H1 (cell line): Measurements from ENCODE around the gene CDC42EP1. TPM values are rescaled to one million over a fixed set of nuclear protein-coding genes. Genes with fewer than 3 reads are reported as not detected.

ENCODE experiments used
- CTCF ChIA-PET: fragments of 300-600 bp; sonication (Branson Sonifier 250); formaldehyde crosslinking; loops from one replicate; lab custom pipeline; 2021; ENCODE audit not compliant: partially characterized antibody; lab: Charles Lee
- POLR2A ChIA-PET: fragments of 300-600 bp; sonication (Branson Sonifier 250); formaldehyde crosslinking; loops from one replicate; lab custom pipeline; 2021; ENCODE audit warnings: inconsistent platforms; ENCODE audit not compliant: partially characterized antibody; lab: Charles Lee
- DNase-seq, 2 experiments: peaks; one replicate each; pipeline versions ENCODE4 v3.0.0 to v3.0.0-alpha.2; 2010 to 2022; ENCODE audit warnings: low spot score in 2 of 2, low read depth in 1 of 2, mixed read lengths in 1 of 2
- FAIRE-seq: peaks from 2 replicates; lab custom pipeline; 2011; peaks lifted over from hg19 to GRCh38; lab: Jason Lieb, UNC
- H2AFZ ChIP-seq: 2 replicates; pipeline ENCODE4 v1.8.1; 2012; ENCODE audit warnings: low read length, inconsistent platforms
- H2AK5ac ChIP-seq: 2 replicates; pipeline ENCODE4 v1.6.1; 2013; ENCODE audit warnings: low read depth, low read length
- H2BK120ac ChIP-seq: replicated peaks from 2 replicates; pipeline ENCODE3; 2013; ENCODE audit warnings: low read depth, low read length, inconsistent platforms
- H2BK12ac ChIP-seq: 2 replicates; pipeline ENCODE4 v1.6.1; 2013; ENCODE audit warnings: low read depth, low read length
- H2BK15ac ChIP-seq: 2 replicates; pipeline ENCODE4 v1.6.1; 2013; ENCODE audit warnings: low read length
- H2BK20ac ChIP-seq: 2 replicates; pipeline ENCODE4 v1.6.1; 2013; ENCODE audit warnings: low read length
- H2BK5ac ChIP-seq: 2 replicates; pipeline ENCODE4 v1.6.1; 2013; ENCODE audit warnings: low read depth, low read length
- H3K14ac ChIP-seq: 2 replicates; pipeline ENCODE4 v1.6.1; 2013; ENCODE audit warnings: inconsistent platforms; ENCODE audit not compliant: insufficient read length
- H3K18ac ChIP-seq: 2 replicates; pipeline ENCODE4 v1.6.1; 2013; ENCODE audit warnings: low read length; ENCODE audit errors: extremely low read depth
- H3K23ac ChIP-seq: 2 replicates; pipeline ENCODE4 v1.6.1; 2013; ENCODE audit warnings: inconsistent platforms; ENCODE audit not compliant: insufficient read length
- H3K23me2 ChIP-seq: 2 replicates; pipeline ENCODE4 v1.6.1; 2013; ENCODE audit warnings: low read depth, low read length
- H3K27ac ChIP-seq: 2 replicates; pipeline ENCODE4 v1.6.1; 2011; ENCODE audit warnings: low read depth, low read length, inconsistent platforms
- H3K27me3 ChIP-seq, 4 experiments: replicated peaks in 1 of 4; 1 replicate in 1 of 4; 2 replicates in 3 of 4; pipeline versions ENCODE4 v1.6.1 to v1.8.1; 2011 to 2013; ENCODE audit warnings: low read length in 3 of 4, mild to moderate bottlenecking in 3 of 4, inconsistent platforms in 2 of 4, mixed read lengths in 2 of 4, moderate library complexity in 1 of 4; ENCODE audit not compliant: control insufficient read depth in 3 of 4, insufficient read depth in 3 of 4; ENCODE audit errors: extremely low read depth in 1 of 4
- H3K36me3 ChIP-seq, 4 experiments: 2 replicates each; pipeline versions ENCODE4 v1.6.1 to v1.8.1; 2011 to 2013; ENCODE audit warnings: mild to moderate bottlenecking in 4 of 4, low read length in 3 of 4, moderate library complexity in 2 of 4, control low read depth in 1 of 4, inconsistent platforms in 1 of 4; ENCODE audit not compliant: insufficient read depth in 4 of 4, control insufficient read depth in 2 of 4
- H3K4ac ChIP-seq: replicated peaks from 2 replicates; pipeline ENCODE3; 2013; ENCODE audit warnings: low read length, low read depth, mixed read lengths, inconsistent platforms; ENCODE audit not compliant: insufficient read length
- H3K4me1 ChIP-seq, 4 experiments: replicated peaks in 1 of 4; 1 replicate in 1 of 4; 2 replicates in 3 of 4; pipeline versions ENCODE4 v1.6.1 to v1.8.1; 2011 to 2013; ENCODE audit warnings: low read length in 3 of 4, inconsistent platforms in 2 of 4, mixed read lengths in 1 of 4; ENCODE audit not compliant: insufficient read depth in 4 of 4, control insufficient read depth in 3 of 4
- H3K4me2 ChIP-seq, 2 experiments: 2 replicates each; pipeline versions ENCODE4 v1.6.1 to v1.8.1; 2011 to 2013; ENCODE audit warnings: low read depth in 2 of 2, low read length in 2 of 2, control low read depth in 1 of 2, inconsistent platforms in 1 of 2, mild to moderate bottlenecking in 1 of 2; ENCODE audit not compliant: insufficient read depth in 1 of 2
- H3K4me3 ChIP-seq, 4 experiments: fragments of 200-600, 300-600 bp in 1 of 4; sonication (generic), shearing (Covaris generic), sonication (Bioruptor Twin) in 1 of 4; 2 replicates each; pipeline versions ENCODE4 v1.5.1 to v1.8.1; 2011 to 2016; ENCODE audit warnings: low read length in 4 of 4, low read depth in 3 of 4, control low read depth in 2 of 4, inconsistent platforms in 2 of 4, mild to moderate bottlenecking in 2 of 4, mixed read lengths in 1 of 4, moderate library complexity in 1 of 4; ENCODE audit not compliant: insufficient read depth in 2 of 4; ENCODE audit errors: extremely low read depth in 1 of 4
- H3K56ac ChIP-seq: replicated peaks from 2 replicates; pipeline ENCODE3; 2013; ENCODE audit warnings: low read depth, mild to moderate bottlenecking, mixed read lengths, low read length, inconsistent platforms; ENCODE audit not compliant: insufficient read length
- H3K79me1 ChIP-seq: 2 replicates; pipeline ENCODE4 v1.6.1; 2013; ENCODE audit warnings: low read depth, low read length, control low read depth
- H3K79me2 ChIP-seq, 2 experiments: 2 replicates each; pipeline versions ENCODE4 v1.6.1 to v1.8.1; 2012 to 2013; ENCODE audit warnings: low read length in 2 of 2, mild to moderate bottlenecking in 2 of 2, inconsistent platforms in 1 of 2; ENCODE audit not compliant: insufficient read depth in 2 of 2, control insufficient read depth in 1 of 2
- H3K9ac ChIP-seq, 4 experiments: replicated peaks in 1 of 4; 1 replicate in 1 of 4; 2 replicates in 3 of 4; pipeline versions ENCODE4 v1.6.1 to v1.8.1; 2011 to 2013; ENCODE audit warnings: low read depth in 3 of 4, low read length in 3 of 4, control low read depth in 2 of 4, mild to moderate bottlenecking in 2 of 4, moderate library complexity in 2 of 4, inconsistent platforms in 1 of 4; ENCODE audit errors: extremely low read depth in 1 of 4
- H3K9me3 ChIP-seq, 2 experiments: 2 replicates each; pipeline versions ENCODE4 v1.6.1 to v1.8.1; 2012 to 2013; ENCODE audit warnings: mild to moderate bottlenecking in 2 of 2, moderate library complexity in 2 of 2, control low read depth in 1 of 2, inconsistent platforms in 1 of 2, low read depth in 1 of 2, low read length in 1 of 2, mixed read lengths in 1 of 2; ENCODE audit not compliant: insufficient read depth in 2 of 2
- H4K20me1 ChIP-seq, 2 experiments: replicated peaks in 1 of 2; 2 replicates each; pipeline versions ENCODE3 to v1.8.1; 2011 to 2013; ENCODE audit warnings: inconsistent platforms in 2 of 2, low read length in 2 of 2, mild to moderate bottlenecking in 1 of 2; ENCODE audit not compliant: insufficient read depth in 2 of 2, control insufficient read depth in 1 of 2
- H4K5ac ChIP-seq: 2 replicates; pipeline ENCODE4 v1.6.1; 2013; ENCODE audit warnings: low read length, low read depth, mixed read lengths, inconsistent platforms; ENCODE audit not compliant: insufficient read length
- H4K8ac ChIP-seq: 2 replicates; pipeline ENCODE4 v1.8.0; 2013; ENCODE audit warnings: mild to moderate bottlenecking, moderate library complexity, low read length, inconsistent platforms; ENCODE audit not compliant: insufficient read depth; ENCODE audit errors: extremely low read depth
- H4K91ac ChIP-seq: replicated peaks from 2 replicates; pipeline ENCODE3; 2013; ENCODE audit warnings: low read length, mixed read lengths, inconsistent platforms; ENCODE audit not compliant: insufficient read length
- BCL11A ChIP-seq, 2 experiments: IDR thresholded peaks; one replicate each; pipeline ENCODE4 v1.6.1; 2011; ENCODE audit warnings: low read depth in 2 of 2, low read length in 2 of 2, mild to moderate bottlenecking in 2 of 2
- CBX8 ChIP-seq: fragments of 300-800, 300-1000 bp; sonication (generic); IDR thresholded peaks from 2 replicates; pipeline ENCODE4 v1.7.1; 2016; ENCODE audit warnings: low read depth, low read length, borderline replicate concordance
- KDM1A ChIP-seq: fragments of 200-600, 300-600 bp; sonication (generic); IDR thresholded peaks from 2 replicates; pipeline ENCODE4 v1.7.1; 2016; ENCODE audit warnings: mild to moderate bottlenecking, low read length, borderline replicate concordance
- NRF1 ChIP-seq: IDR thresholded peaks from 2 replicates; pipeline ENCODE4 v1.6.1; 2011; ENCODE audit warnings: mild to moderate bottlenecking, low read depth, low read length, improper control_type of control experiment
- RFX5 ChIP-seq: IDR thresholded peaks from 2 replicates; pipeline ENCODE4 v1.6.1; 2011; ENCODE audit warnings: low read depth, low read length, improper control_type of control experiment, borderline replicate concordance
- SAP30 ChIP-seq: fragments of 300-600 bp; sonication (generic); IDR thresholded peaks from 2 replicates; pipeline ENCODE4 v1.7.1; 2012; ENCODE audit warnings: low read length, moderate library complexity, mild to moderate bottlenecking, inconsistent platforms; ENCODE audit not compliant: insufficient read depth, insufficient replicate concordance
- SUZ12 ChIP-seq: fragments of 200-600 bp; sonication (generic); IDR thresholded peaks from 2 replicates; pipeline ENCODE4 v1.6.1; 2012; ENCODE audit warnings: mild to moderate bottlenecking, inconsistent platforms, low read length, moderate library complexity, mixed read lengths
- WGBS, 2 experiments: shearing (Covaris generic) in 1 of 2; methylation state at CpG; one replicate each; pipeline versions ENCODE4 v1.1.6 to v1.1.7; 2013 to 2015; ENCODE audit warnings: low lambda C conversion rate in 2 of 2, mixed read lengths in 2 of 2, inconsistent platforms in 1 of 2, low coverage in 1 of 2, missing lambda C conversion rate in 1 of 2; ENCODE audit not compliant: insufficient replicate concordance in 2 of 2, insufficient coverage in 1 of 2, insufficient read length in 1 of 2; ENCODE audit errors: extremely low coverage in 1 of 2, missing lambda C conversion rate in 1 of 2; 5-methylcytosine and 5-hydroxymethylcytosine counted together
- polyA plus RNA-seq, 7 experiments: library from polyadenylated mRNA; depleted of rRNA in 3 of 7; stranded (reverse) in 5 of 7; unstranded in 2 of 7; fragments of >200 nt in 5 of 7; fragments of 200-250 nt in 2 of 7; gene quantifications; 1 replicate in 5 of 7; 2 replicates in 1 of 7; 4 replicates in 1 of 7; pipeline versions ENCODE4 v1.2.1 to v1.2.3, GENCODE V29; 2011 to 2013; ENCODE audit warnings: missing spikeins in 2 of 7, mixed read lengths in 2 of 7
- total RNA-seq: library from RNA; stranded (reverse); fragmentation: NEBNext Ultra II Directional; extraction: Animal tissue kit (Norgen Biotek cat#: 25700); gene quantifications from 2 replicates; pipeline ENCODE4 v1.2.1, GENCODE V29; 2021

The CDC42EP1 gene
- total and polyA plus RNA-seq, 2 of the 8 experiments (the other 6 are each of a cell fraction or from before 2014, with no cell fraction given): 8.3 to 11.2 TPM

- no peak overlapping the region for H4K5ac ChIP-seq
- H3K14ac ChIP-seq: no peak overlapping the region
- H3K27me3 ChIP-seq: no peaks in the 10 kb centered on the region
- H3K56ac ChIP-seq: no peak overlapping the region
- H3K79me1 ChIP-seq: no peaks in the 10 kb centered on the region
- 85% methylated on average over 12 of the region's 12 CpGs; no CpG with 5 or more reads in 1 of the 2 experiments for WGBS, 2 experiments
- no peak overlapping the region for H3K18ac ChIP-seq
- no peak overlapping the region for H3K4ac ChIP-seq
- H2AK5ac ChIP-seq: no peak overlapping the region
- no peak overlapping the region for H3K27ac ChIP-seq
- H2BK12ac ChIP-seq: no peak overlapping the region
- POLR2A ChIA-PET: interaction anchor here (0.6 to 1.7 kb wide), 8 partner anchors 15 to 52 kb away, joined by 3 to 12 read pairs (median 4); partner anchors contain the start of gene GGA1
- H3K9ac ChIP-seq: no peak overlapping the region
- no peak overlapping the region for H4K8ac ChIP-seq
- no peak overlapping the region for H2BK5ac ChIP-seq
- H3K79me2 ChIP-seq: no peaks in the 10 kb centered on the region
- peak overlapping the region in 1 of 2 experiments; percentile 36; a peak in 1 of 4 replicates for H3K4me2 ChIP-seq
- H3K23me2 ChIP-seq: no peaks in the 10 kb centered on the region
- H3K9me3 ChIP-seq: no peaks in the 10 kb centered on the region
- H2BK15ac ChIP-seq: no peak overlapping the region; the same call in 1 of the 2 replicates
- CTCF ChIA-PET: interaction anchor here (0.6 to 39.4 kb wide), 36 partner anchors 8 to 875 kb away, joined by 3 to 1347 read pairs (median 5); partner anchors contain the start of genes GGA1 and LGALS2
- peaks cover 0 to 2% (median 0%) of the 10 kb centered on the region in 4 experiments; a peak in 2 of 7 replicates for H3K4me1 ChIP-seq
- FAIRE-seq (no peak), DNase-seq (no peak)
- H3K4me3 ChIP-seq: peak overlapping the region in 1 of 4 experiments; percentile 30; a peak in 2 of 8 replicates
- no peak overlapping the region for H2AFZ ChIP-seq
- no peaks in the 10 kb centered on the region for H4K20me1 ChIP-seq
- no peak overlapping the region for H4K91ac ChIP-seq
- TF ChIP-seq NRF1 (no peak), BCL11A (IDR thresholded peaks at IDR 0.05; ENCODE audit: low read depth in 2 of 2, low read length in 2 of 2) (no peak), SAP30 (no peak), CBX8 (no peak), RFX5 (no peak), SUZ12 (no peak), KDM1A (0 out of 2 replicates have a peak, but pooled peaks have one; percentile 22)
- H3K36me3 ChIP-seq: no peaks in the 10 kb centered on the region
- no peak overlapping the region for H2BK120ac ChIP-seq
- H2BK20ac ChIP-seq: no peak overlapping the region
- no peak overlapping the region for H3K23ac ChIP-seq
Measured at GRCh38 chr22:37591823-37592404, 31.6 kb downstream of the CDC42EP1 start.
